K562 (cell line): Measurements from ENCODE around the gene PEPD. TPM values are rescaled to one million over a fixed set of nuclear protein-coding genes. Genes with fewer than 3 reads are reported as not detected.

ENCODE experiments used
- ARID1B ChIP-seq: fragments of 450-650 bp; IDR thresholded peaks from 2 replicates; pipeline ENCODE4 v1.6.1; 2016; ENCODE audit warnings: antibody characterized with exemption, mild to moderate bottlenecking, inconsistent platforms
- CHD1 ChIP-seq: fragments of 200-600 bp; sonication (generic); IDR thresholded peaks from one replicate; pipeline ENCODE4 v1.6.1; 2012; ENCODE audit warnings: mild to moderate bottlenecking, moderate library complexity, low read length, inconsistent platforms
- CREM ChIP-seq: IDR thresholded peaks from 2 replicates; pipeline ENCODE4 v1.6.1; 2014; ENCODE audit warnings: antibody characterized with exemption, low read depth
- KAT7 ChIP-seq: sonication (generic); formaldehyde crosslinking; IDR thresholded peaks from 2 replicates; pipeline ENCODE4 v1.8.0; 2022; ENCODE audit warnings: missing genetic modification reagents, mild to moderate bottlenecking, borderline replicate concordance
- MCM3 ChIP-seq: fragments of 450-650 bp; IDR thresholded peaks from 2 replicates; pipeline ENCODE4 v1.6.1; 2016
- MLLT1 ChIP-seq, 2 experiments: fragments of 450-650 bp; IDR thresholded peaks; 2 replicates each; pipeline ENCODE4 v1.6.1; 2016
- MTA3 ChIP-seq: fragments of 450-650 bp; formaldehyde crosslinking; IDR thresholded peaks from 2 replicates; pipeline ENCODE4 v1.6.1; 2017; ENCODE audit warnings: mild to moderate bottlenecking, borderline replicate concordance
- MYBL2 ChIP-seq, 2 experiments: fragments of 450-650 bp in 1 of 2; sonication (generic) in 1 of 2; formaldehyde crosslinking in 1 of 2; IDR thresholded peaks; 2 replicates each; pipeline versions ENCODE4 v1.6.1 to v1.8.1; 2017 to 2022; ENCODE audit warnings: borderline replicate concordance in 1 of 2, inconsistent platforms in 1 of 2, low read depth in 1 of 2, mild to moderate bottlenecking in 1 of 2, missing genetic modification reagents in 1 of 2, moderate library complexity in 1 of 2
- NFIC ChIP-seq: fragments of 450-650 bp; IDR thresholded peaks from 2 replicates; pipeline ENCODE4 v1.6.1; 2017; ENCODE audit warnings: mild to moderate bottlenecking, inconsistent platforms
- SNIP1 ChIP-seq: fragments of 450-650 bp; IDR thresholded peaks from 2 replicates; pipeline ENCODE4 v1.7.1; 2017; ENCODE audit warnings: low read depth, mild to moderate bottlenecking
- STAG1 ChIP-seq: sonication (generic); formaldehyde crosslinking; IDR thresholded peaks from 2 replicates; pipeline ENCODE4 v1.5.0; 2020; ENCODE audit warnings: missing genetic modification reagents, borderline replicate concordance
- TCF7L2 ChIP-seq: fragments of 150-350 bp; IDR thresholded peaks from 2 replicates; pipeline ENCODE4 v1.6.1; 2016; ENCODE audit warnings: low read depth, mild to moderate bottlenecking, low read length, moderate library complexity
- TOE1 ChIP-seq, 2 experiments: fragments of 450-650 bp in 1 of 2; sonication (generic) in 1 of 2; formaldehyde crosslinking in 1 of 2; IDR thresholded peaks; 2 replicates each; pipeline versions ENCODE4 v1.7.1 to v1.8.0; 2016 to 2022; ENCODE audit warnings: borderline replicate concordance in 2 of 2, mild to moderate bottlenecking in 2 of 2, antibody characterized with exemption in 1 of 2, inconsistent platforms in 1 of 2, low read depth in 1 of 2, missing genetic modification reagents in 1 of 2, moderate library complexity in 1 of 2
- USF1 ChIP-seq: sonication (generic); formaldehyde crosslinking; IDR thresholded peaks from 2 replicates; pipeline ENCODE4 v1.9.0; 2022; ENCODE audit warnings: mild to moderate bottlenecking, missing genetic modification reagents
- ZNF24 ChIP-seq: fragments of 450-650 bp; IDR thresholded peaks from 2 replicates; pipeline ENCODE4 v1.6.1; 2016
- ZNF41 ChIP-seq: fragments of 250-450 bp; sonication (Bioruptor Pico); conservative IDR thresholded peaks from 2 replicates; pipeline ENCODE4 v1.4.0; 2020; ENCODE audit warnings: mild to moderate bottlenecking
- polyA plus RNA-seq, 8 experiments: library from polyadenylated mRNA; depleted of rRNA in 4 of 8; stranded (reverse) in 5 of 8; unstranded in 3 of 8; fragments of >200 nt; fragmentation: Nextera tagmentation in 2 of 8; fragmentation: Illumina TruSeq in 1 of 8; extraction: Ambion mirVana in 2 of 8; extraction: Trizol in 1 of 8; gene quantifications; 2 replicates each; pipeline versions ENCODE4 v1.2.1 to v1.2.3, GENCODE V29; 2011 to 2014; ENCODE audit warnings: inconsistent platforms in 1 of 8, missing spikeins in 1 of 8
- total RNA-seq, 7 experiments: library from RNA; depleted of rRNA in 6 of 7; stranded (reverse); fragments of >200 nt in 6 of 7; fragmentation: Illumina TruSeq in 2 of 7; extraction: Trizol in 2 of 7; gene quantifications; 2 replicates each; pipeline versions ENCODE4 v1.2.1 to v1.2.3, GENCODE V29; 2011 to 2021; ENCODE audit warnings: low replicate concordance in 1 of 7
- TF ChIP-seq, protein P1 (sequence below): fragments of 450-650 bp; formaldehyde crosslinking; IDR thresholded peaks from 2 replicates; pipeline ENCODE4 v1.4.0; 2022; ENCODE audit warnings: missing genetic modification characterization
- TF ChIP-seq, protein P2 (sequence below): fragments of 250-450 bp; sonication (Bioruptor Pico); IDR thresholded peaks from 2 replicates; pipeline ENCODE4 v1.9.0; 2021; ENCODE audit warnings: mild to moderate bottlenecking, inconsistent platforms
- TF ChIP-seq, protein P3 (sequence below), 2 experiments: fragments of 450-650 bp; conservative IDR thresholded peaks; 2 replicates each; pipeline ENCODE4 v1.6.1; 2017; ENCODE audit warnings: mild to moderate bottlenecking in 2 of 2, moderate library complexity in 2 of 2

Gene PEPD
- total and polyA plus RNA-seq, 9 of the 15 experiments (the other 6 are each of a cell fraction or from before 2014, with no cell fraction given) = 1.3 to 19.2 (median 16.0) TPM

DNA sequence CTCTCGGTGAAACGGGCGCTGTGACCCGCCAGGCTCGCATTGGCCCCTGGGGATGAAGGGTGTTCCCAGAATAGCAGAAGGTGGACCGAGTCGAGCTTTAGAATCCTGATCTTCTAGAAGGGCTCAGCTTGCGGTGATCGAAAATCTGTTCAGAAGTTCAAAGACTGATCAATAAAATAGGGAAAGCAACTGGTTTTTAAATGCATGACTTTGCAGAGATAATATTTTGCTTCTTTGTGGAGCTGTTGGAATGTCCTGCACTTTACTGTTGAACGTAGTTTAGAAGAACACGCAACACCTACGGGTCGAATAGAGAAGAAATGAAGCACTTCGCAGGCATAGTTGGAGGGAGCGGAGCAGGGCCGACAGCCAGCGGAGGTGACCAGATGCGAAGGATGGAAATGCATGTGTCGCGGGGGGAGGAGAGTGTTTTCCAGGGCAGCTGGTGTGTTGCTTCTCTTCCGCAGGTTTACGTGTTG is 147.3 kb downstream of the PEPD start (continued):
- TF ChIP-seq SNIP1 (peak; percentile 50; the same call in 1 of the 2 replicates), NFIC (0 out of 2 replicates have a peak, but pooled peaks have one; percentile 3), MYBL2 (IDR thresholded peaks at IDR 0.05; ENCODE audit: low read depth) (no peak), MYBL2 (CRISPR knock-in tag; IDR thresholded peaks at IDR 0.05; ENCODE audit: borderline replicate concordance) (no peak), KAT7 (CRISPR knock-in tag) (0 out of 2 replicates have a peak, but pooled peaks have one; percentile 19), STAG1 (CRISPR knock-in tag) (no peak), CREM (0 out of 2 replicates have a peak, but pooled peaks have one; percentile 5), TCF7L2 (no peak), MTA3 (no peak), USF1 (CRISPR knock-in tag) (no peak), MLLT1 (IDR thresholded peaks at IDR 0.05) (peak; percentile 38 to 53; a peak in 2 of 4 replicates), CHD1 (peak; percentile 42), TOE1 (IDR thresholded peaks at IDR 0.05; ENCODE audit: borderline replicate concordance) (peak; percentile 46; the same call in 1 of the 2 replicates), TOE1 (CRISPR knock-in tag; IDR thresholded peaks at IDR 0.05; ENCODE audit: borderline replicate concordance, low read depth) (no peak), ZNF41 (CRISPR knock-in tag) (peak; percentile 77; the same call in 1 of the 2 replicates), ZNF24 (peak; percentile 68; the same call in 1 of the 2 replicates), MCM3 (no peak), ARID1B (peak; percentile 28; the same call in 1 of the 2 replicates)
- TF ChIP-seq, protein P1, sequence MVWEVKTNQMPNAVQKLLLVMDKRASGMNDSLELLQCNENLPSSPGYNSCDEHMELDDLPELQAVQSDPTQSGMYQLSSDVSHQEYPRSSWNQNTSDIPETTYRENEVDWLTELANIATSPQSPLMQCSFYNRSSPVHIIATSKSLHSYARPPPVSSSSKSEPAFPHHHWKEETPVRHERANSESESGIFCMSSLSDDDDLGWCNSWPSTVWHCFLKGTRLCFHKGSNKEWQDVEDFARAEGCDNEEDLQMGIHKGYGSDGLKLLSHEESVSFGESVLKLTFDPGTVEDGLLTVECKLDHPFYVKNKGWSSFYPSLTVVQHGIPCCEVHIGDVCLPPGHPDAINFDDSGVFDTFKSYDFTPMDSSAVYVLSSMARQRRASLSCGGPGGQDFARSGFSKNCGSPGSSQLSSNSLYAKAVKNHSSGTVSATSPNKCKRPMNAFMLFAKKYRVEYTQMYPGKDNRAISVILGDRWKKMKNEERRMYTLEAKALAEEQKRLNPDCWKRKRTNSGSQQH (CRISPR knock-in tag) = peak; percentile 72; the same call in 1 of the 2 replicates
- TF ChIP-seq, protein P2, sequence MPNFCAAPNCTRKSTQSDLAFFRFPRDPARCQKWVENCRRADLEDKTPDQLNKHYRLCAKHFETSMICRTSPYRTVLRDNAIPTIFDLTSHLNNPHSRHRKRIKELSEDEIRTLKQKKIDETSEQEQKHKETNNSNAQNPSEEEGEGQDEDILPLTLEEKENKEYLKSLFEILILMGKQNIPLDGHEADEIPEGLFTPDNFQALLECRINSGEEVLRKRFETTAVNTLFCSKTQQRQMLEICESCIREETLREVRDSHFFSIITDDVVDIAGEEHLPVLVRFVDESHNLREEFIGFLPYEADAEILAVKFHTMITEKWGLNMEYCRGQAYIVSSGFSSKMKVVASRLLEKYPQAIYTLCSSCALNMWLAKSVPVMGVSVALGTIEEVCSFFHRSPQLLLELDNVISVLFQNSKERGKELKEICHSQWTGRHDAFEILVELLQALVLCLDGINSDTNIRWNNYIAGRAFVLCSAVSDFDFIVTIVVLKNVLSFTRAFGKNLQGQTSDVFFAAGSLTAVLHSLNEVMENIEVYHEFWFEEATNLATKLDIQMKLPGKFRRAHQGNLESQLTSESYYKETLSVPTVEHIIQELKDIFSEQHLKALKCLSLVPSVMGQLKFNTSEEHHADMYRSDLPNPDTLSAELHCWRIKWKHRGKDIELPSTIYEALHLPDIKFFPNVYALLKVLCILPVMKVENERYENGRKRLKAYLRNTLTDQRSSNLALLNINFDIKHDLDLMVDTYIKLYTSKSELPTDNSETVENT (CRISPR knock-in tag) = no peak
- TF ChIP-seq, protein P3, sequence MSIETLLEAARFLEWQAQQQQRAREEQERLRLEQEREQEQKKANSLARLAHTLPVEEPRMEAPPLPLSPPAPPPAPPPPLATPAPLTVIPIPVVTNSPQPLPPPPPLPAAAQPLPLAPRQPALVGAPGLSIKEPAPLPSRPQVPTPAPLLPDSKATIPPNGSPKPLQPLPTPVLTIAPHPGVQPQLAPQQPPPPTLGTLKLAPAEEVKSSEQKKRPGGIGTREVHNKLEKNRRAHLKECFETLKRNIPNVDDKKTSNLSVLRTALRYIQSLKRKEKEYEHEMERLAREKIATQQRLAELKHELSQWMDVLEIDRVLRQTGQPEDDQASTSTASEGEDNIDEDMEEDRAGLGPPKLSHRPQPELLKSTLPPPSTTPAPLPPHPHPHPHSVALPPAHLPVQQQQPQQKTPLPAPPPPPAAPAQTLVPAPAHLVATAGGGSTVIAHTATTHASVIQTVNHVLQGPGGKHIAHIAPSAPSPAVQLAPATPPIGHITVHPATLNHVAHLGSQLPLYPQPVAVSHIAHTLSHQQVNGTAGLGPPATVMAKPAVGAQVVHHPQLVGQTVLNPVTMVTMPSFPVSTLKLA (conservative IDR thresholded peaks at IDR 0.05) = peak in 1 of 2 experiments; percentile 43; a peak in 1 of 4 replicates
